ENCODE measurements around the gene ATG7. TPM values are rescaled to one million over a fixed set of nuclear protein-coding genes. Genes with fewer than 3 reads are reported as not detected.

Gene ATG7
- polyA plus RNA-seq, 1 donor (not counting 4 experiments of a cell fraction or from before 2014, with no cell fraction given): 27.9 TPM

DNA sequence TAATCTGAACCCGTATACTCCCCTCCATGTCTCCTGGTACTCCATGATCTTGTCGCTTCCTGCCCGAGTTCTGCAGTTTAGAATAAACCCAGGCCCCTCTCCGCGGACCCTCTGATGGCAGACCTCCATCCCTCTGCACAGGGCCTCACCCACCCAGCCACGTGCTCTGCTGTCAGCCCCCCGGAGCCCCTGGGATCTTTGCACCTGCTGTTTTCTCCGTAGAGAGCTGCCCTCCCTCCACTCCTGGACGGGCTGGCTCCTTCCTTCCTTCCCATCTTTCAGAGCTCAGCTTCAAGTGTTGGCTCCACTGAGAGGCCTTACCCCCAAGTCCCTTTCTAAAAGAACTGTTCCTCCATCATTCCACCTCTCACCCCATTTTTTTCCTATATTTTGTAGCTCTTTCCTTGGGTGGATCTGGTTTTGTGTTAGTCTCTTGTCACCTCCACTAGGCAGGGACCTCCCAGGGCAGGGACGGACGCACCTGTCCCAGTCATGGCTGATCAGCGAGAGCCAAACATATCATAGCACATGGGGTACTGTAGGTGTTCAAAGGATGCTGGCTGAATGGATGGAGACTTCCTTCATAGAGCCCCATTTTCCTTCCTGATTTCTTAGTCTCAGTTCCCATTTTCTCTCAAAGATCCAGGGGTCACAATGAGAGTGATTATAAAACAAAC, 264.9 kb downstream of the ATG7 start:
- peaks cover 9% of the 10 kb centered on the region for H3K4me1 ChIP-seq (ENCODE audit: control insufficient read depth, extremely low read depth, insufficient read depth, low read length)
- no peak overlapping the region for H3K4me3 ChIP-seq (ENCODE audit: control insufficient read depth in 2 of 3, extremely low read depth in 1 of 3, insufficient read depth in 2 of 3, low read depth in 1 of 3, low read length in 3 of 3)
- H2AFZ ChIP-seq (ENCODE audit: control insufficient read depth, low read length): no peak overlapping the region
- no peaks in the 10 kb centered on the region for H3K9me1 ChIP-seq (ENCODE audit: control insufficient read depth, extremely low read depth, insufficient read depth, low read length)
- H3K27me3 ChIP-seq (ENCODE audit: control insufficient read depth, extremely low read depth, insufficient read depth, low read length): no peaks in the 10 kb centered on the region
- dilution Hi-C loops (cut with MboI; ENCODE audit: extremely low pct_ligation_motif_present, low sequenced_read_pairs): no loop called here
- no peaks in the 10 kb centered on the region for H3K9me3 ChIP-seq (ENCODE audit: control insufficient read depth, low read depth, low read length)
- H3K27ac ChIP-seq (ENCODE audit: control insufficient read depth, insufficient read depth, low read length): no peak overlapping the region
- no peak for DNase-seq (ENCODE audit: low read depth, low spot score)
- FAIRE-seq: no peak
- no peak overlapping the region for H3K9ac ChIP-seq (ENCODE audit: control insufficient read depth, extremely low read depth, insufficient read depth, low read length)
- H3K36me3 ChIP-seq (ENCODE audit: control insufficient read depth in 2 of 2, extremely low read depth in 1 of 2, insufficient read depth in 2 of 2, low read length in 2 of 2): no peaks in the 10 kb centered on the region
- H4K20me1 ChIP-seq (ENCODE audit: control insufficient read depth, extremely low read depth, insufficient read depth, low read length): no peaks in the 10 kb centered on the region
- H3K4me2 ChIP-seq (ENCODE audit: control insufficient read depth, extremely low read depth, insufficient read depth, low read depth, low read length): no peak overlapping the region
- TF ChIP-seq CTCF (optimal IDR thresholded peaks at IDR 0.05 in 1 of 3, IDR thresholded peaks at IDR 0.05 in 1 of 3, conservative IDR thresholded peaks at IDR 0.05 in 1 of 3; ENCODE audit: extremely low read depth in 1 of 3, insufficient read depth in 2 of 3, low read length in 3 of 3) (no peak), EZH2 (IDR thresholded peaks at IDR 0.05; ENCODE audit: low read length) (no peak)
- no peaks in the 10 kb centered on the region for H3K79me2 ChIP-seq (ENCODE audit: control insufficient read depth, insufficient read depth, low read length)

- H3K79me2 ChIP-seq (ENCODE audit: control insufficient read depth, insufficient read depth, low read length): no peaks in the 10 kb centered on the region
- DNase-seq (ENCODE audit: low read depth, low spot score): no peak
- H3K9me3 ChIP-seq (ENCODE audit: control insufficient read depth, low read depth, low read length): no peaks in the 10 kb centered on the region
- H3K4me2 ChIP-seq (ENCODE audit: control insufficient read depth, extremely low read depth, insufficient read depth, low read depth, low read length): no peak overlapping the region
- no peaks in the 10 kb centered on the region for H3K36me3 ChIP-seq (ENCODE audit: control insufficient read depth in 2 of 2, extremely low read depth in 1 of 2, insufficient read depth in 2 of 2, low read length in 2 of 2)
- no peaks in the 10 kb centered on the region for H3K9me1 ChIP-seq (ENCODE audit: control insufficient read depth, extremely low read depth, insufficient read depth, low read length)
- no peak overlapping the region for H3K9ac ChIP-seq (ENCODE audit: control insufficient read depth, extremely low read depth, insufficient read depth, low read length)
- H3K27me3 ChIP-seq (ENCODE audit: control insufficient read depth, extremely low read depth, insufficient read depth, low read length): no peaks in the 10 kb centered on the region
- H3K4me1 ChIP-seq (ENCODE audit: control insufficient read depth, extremely low read depth, insufficient read depth, low read length): peaks cover 9% of the 10 kb centered on the region
- H3K27ac ChIP-seq (ENCODE audit: control insufficient read depth, insufficient read depth, low read length): no peak overlapping the region
- no peaks in the 10 kb centered on the region for H4K20me1 ChIP-seq (ENCODE audit: control insufficient read depth, extremely low read depth, insufficient read depth, low read length)
- FAIRE-seq: no peak
- H3K4me3 ChIP-seq (ENCODE audit: control insufficient read depth in 2 of 3, extremely low read depth in 1 of 3, insufficient read depth in 2 of 3, low read depth in 1 of 3, low read length in 3 of 3): no peak overlapping the region
- dilution Hi-C loops (cut with MboI; ENCODE audit: extremely low pct_ligation_motif_present, low sequenced_read_pairs): no loop called here
- no peak for TF ChIP-seq EZH2 (IDR thresholded peaks at IDR 0.05; ENCODE audit: low read length)
- TF ChIP-seq CTCF (optimal IDR thresholded peaks at IDR 0.05 in 1 of 3, IDR thresholded peaks at IDR 0.05 in 1 of 3, conservative IDR thresholded peaks at IDR 0.05 in 1 of 3; ENCODE audit: extremely low read depth in 1 of 3, insufficient read depth in 2 of 3, low read length in 3 of 3): no peak
- H2AFZ ChIP-seq (ENCODE audit: control insufficient read depth, low read length): no peak overlapping the region
These were observed 266.4 kb downstream of the ATG7 start for GRCh38 chr3:11538581-11538980.

All from keratinocyte (primary cell).